Astrocyte (in vitro differentiated cells and primary cell): ENCODE results near the gene CCDC43. TPM values are rescaled to one million over a fixed set of nuclear protein-coding genes. Genes with fewer than 3 reads are reported as not detected.
A peak's percentile ranks its signal among the peaks of the same experiment; 100 is the strongest.

ENCODE experiments used
- DNase-seq: peaks from one replicate; pipeline ENCODE4 v3.0.0-alpha.2; 2010; ENCODE audit warnings: low read depth
- FAIRE-seq: peaks from 2 replicates; lab custom pipeline; 2011; peaks lifted over from hg19 to GRCh38; lab: Jason Lieb, UNC
- H2AFZ ChIP-seq: 2 replicates; pipeline ENCODE4 v1.6.0; 2012; ENCODE audit warnings: low read depth, low read length, inconsistent platforms
- H3K27ac ChIP-seq: 2 replicates; pipeline ENCODE4 v1.5.1; 2011; ENCODE audit warnings: low read depth, low read length, inconsistent platforms
- H3K27me3 ChIP-seq: 2 replicates; pipeline ENCODE4 v1.6.0; 2011; ENCODE audit warnings: low read length, inconsistent platforms; ENCODE audit not compliant: insufficient read depth
- H3K36me3 ChIP-seq: 2 replicates; pipeline ENCODE4 v1.5.1; 2011; ENCODE audit warnings: low read length, inconsistent platforms; ENCODE audit not compliant: insufficient read depth
- H3K4me1 ChIP-seq: 2 replicates; pipeline ENCODE4 v1.5.1; 2011; ENCODE audit warnings: low read length, inconsistent platforms; ENCODE audit not compliant: insufficient read depth
- H3K4me2 ChIP-seq: 2 replicates; pipeline ENCODE4 v1.6.0; 2012; ENCODE audit warnings: low read length, inconsistent platforms
- H3K4me3 ChIP-seq: 2 replicates; pipeline ENCODE4 v1.5.1; 2011; ENCODE audit warnings: low read depth, mild to moderate bottlenecking, low read length, inconsistent platforms; ENCODE audit not compliant: insufficient read depth
- H3K79me2 ChIP-seq: 2 replicates; pipeline ENCODE4 v1.6.0; 2012; ENCODE audit warnings: mild to moderate bottlenecking, low read length, inconsistent platforms; ENCODE audit not compliant: insufficient read depth
- H3K9ac ChIP-seq: 2 replicates; pipeline ENCODE4 v1.6.0; 2012; ENCODE audit warnings: mild to moderate bottlenecking, low read length, inconsistent platforms
- H3K9me3 ChIP-seq: 2 replicates; pipeline ENCODE4 v1.5.1; 2012; ENCODE audit warnings: low read depth, mild to moderate bottlenecking, low read length, inconsistent platforms; ENCODE audit not compliant: insufficient read depth
- H4K20me1 ChIP-seq: 2 replicates; pipeline ENCODE4 v1.6.0; 2012; ENCODE audit warnings: low read length, inconsistent platforms; ENCODE audit not compliant: insufficient read depth
- H3K27ac Mint-ChIP-seq: one replicate; pipeline ENCODE4 v1.8.0; 2021; ENCODE audit warnings: mild to moderate bottlenecking, mixed read lengths; ENCODE audit not compliant: unreplicated experiment
- H3K27me3 Mint-ChIP-seq: one replicate; pipeline ENCODE4 v1.8.0; 2021; ENCODE audit warnings: low read depth, mixed read lengths; ENCODE audit not compliant: unreplicated experiment
- H3K36me3 Mint-ChIP-seq: one replicate; pipeline ENCODE4 v1.8.0; 2021; ENCODE audit warnings: low read depth, mixed read lengths; ENCODE audit not compliant: unreplicated experiment
- H3K4me1 Mint-ChIP-seq: one replicate; pipeline ENCODE4 v1.8.0; 2021; ENCODE audit warnings: low read depth, mixed read lengths; ENCODE audit not compliant: unreplicated experiment
- H3K4me3 Mint-ChIP-seq: one replicate; pipeline ENCODE4 v1.8.0; 2021; ENCODE audit warnings: mild to moderate bottlenecking, moderate library complexity, mixed read lengths; ENCODE audit not compliant: unreplicated experiment
- H3K9me3 Mint-ChIP-seq: one replicate; pipeline ENCODE4 v1.8.0; 2021; ENCODE audit warnings: mild to moderate bottlenecking, mixed read lengths; ENCODE audit not compliant: unreplicated experiment
- CTCF ChIP-seq: IDR thresholded peaks from 2 replicates; pipeline ENCODE4 v1.5.1; 2011; ENCODE audit warnings: low read depth, mild to moderate bottlenecking, inconsistent platforms, low read length, moderate library complexity; ENCODE audit not compliant: insufficient read depth
- EZH2 ChIP-seq: IDR thresholded peaks from 2 replicates; pipeline ENCODE4 v1.6.1; 2012; ENCODE audit warnings: mild to moderate bottlenecking, low read length, inconsistent platforms; ENCODE audit not compliant: insufficient read depth
- total RNA-seq: library from RNA; stranded (reverse); gene quantifications from 2 replicates; pipeline ENCODE4 v1.2.1, GENCODE V29; 2021

Gene CCDC43
- total RNA-seq, 1 donor from 2014 or later, result 31.9 TPM

GRCh38 chr17:44661835-44662234 is 27.7 kb downstream of the CCDC43 start:
- H3K36me3 ChIP-seq, result no peaks in the 10 kb centered on the region
- no peaks in the 10 kb centered on the region for H4K20me1 ChIP-seq
- Mint-ChIP-seq H3K4me1 (no peaks in the 10 kb centered on the region), H3K27me3 (peaks cover 3% of the 10 kb centered on the region), H3K9me3 (no peaks in the 10 kb centered on the region), H3K27ac (no peak overlapping the region), H3K4me3 (no peak overlapping the region), H3K36me3 (no peaks in the 10 kb centered on the region)
- no peaks in the 10 kb centered on the region for H3K4me1 ChIP-seq
- H3K79me2 ChIP-seq, result no peaks in the 10 kb centered on the region
- no peak overlapping the region for H2AFZ ChIP-seq
- no peak overlapping the region for H3K9ac ChIP-seq
- no peak overlapping the region for H3K4me2 ChIP-seq
- TF ChIP-seq CTCF, result no peak
- no peak for TF ChIP-seq EZH2
- H3K27ac ChIP-seq, result no peak overlapping the region
- peaks cover 4% of the 10 kb centered on the region for H3K27me3 ChIP-seq
- FAIRE-seq (no peak), DNase-seq (no peak)
- no peak overlapping the region for H3K4me3 ChIP-seq
- H3K9me3 ChIP-seq, result no peaks in the 10 kb centered on the region

DNA sequence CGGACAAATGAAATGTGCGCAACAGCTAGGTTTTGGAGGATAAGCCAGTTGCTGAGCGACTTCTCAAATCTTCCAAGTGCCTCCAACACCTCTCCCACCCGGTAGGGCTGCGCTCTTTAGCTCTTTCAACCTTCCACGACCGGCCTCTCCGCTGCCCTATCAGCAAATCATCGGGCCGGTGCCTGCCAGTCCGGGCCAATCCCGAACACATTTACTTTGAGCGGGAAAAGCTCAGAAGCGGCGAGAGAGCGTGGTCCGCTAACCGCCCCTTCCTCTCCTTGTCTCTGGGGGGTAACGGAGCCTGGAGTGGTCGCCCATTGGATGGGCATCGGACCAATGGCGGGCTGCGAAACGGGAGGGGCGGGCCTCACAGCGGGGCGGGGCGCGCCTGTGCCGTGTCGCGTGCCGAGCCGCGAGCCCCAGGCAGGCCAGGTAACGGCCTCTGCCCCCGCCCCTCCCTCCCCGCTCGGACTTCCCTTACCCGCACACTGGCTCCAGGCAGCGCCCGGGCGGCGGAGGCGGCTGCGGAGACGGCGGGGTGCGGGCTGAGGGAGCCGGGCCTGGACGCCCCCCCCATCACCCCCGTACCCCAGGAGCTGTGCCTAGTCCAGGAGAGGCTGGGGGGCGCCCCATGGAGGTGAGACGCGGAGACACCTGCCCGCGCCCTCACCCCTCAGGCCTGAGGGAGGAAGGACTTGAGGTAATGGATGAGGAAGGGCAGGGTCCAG is 33.4 kb downstream of the CCDC43 start, which contains the start of gene MEIOC:
MEIOC (plus strand) TSS at position 486 of the 728 bp plus-strand sequence; CDS start at position 632, 146 bp downstream.
- Histone ChIP-seq H3K27me3 (peaks cover 11% of the 10 kb centered on the region), H4K20me1 (no peaks in the 10 kb centered on the region), H3K36me3 (no peaks in the 10 kb centered on the region), H3K27ac (no peak within 1 kb of the TSS), H3K4me3 (peak within 1 kb of the TSS; percentile 23), H3K4me1 (no peaks in the 10 kb centered on the region), H3K9me3 (no peaks in the 10 kb centered on the region), H3K79me2 (no peaks in the 10 kb centered on the region), H2AFZ (peak within 1 kb of the TSS; percentile 47), H3K4me2 (peak within 1 kb of the TSS; percentile 72), H3K9ac (no peak within 1 kb of the TSS)
- no peak within 1 kb of the TSS for H3K27ac Mint-ChIP-seq
- FAIRE-seq, result no peak
- DNase-seq, result no peak
- peaks cover 5% of the 10 kb centered on the region for H3K9me3 Mint-ChIP-seq
- peaks cover 27% of the 10 kb centered on the region for H3K27me3 Mint-ChIP-seq
- no peaks in the 10 kb centered on the region for H3K4me1 Mint-ChIP-seq
- H3K4me3 Mint-ChIP-seq, result no peak within 1 kb of the TSS
- TF ChIP-seq EZH2 (peak; percentile 72), CTCF (no peak)
- no peaks in the 10 kb centered on the region for H3K36me3 Mint-ChIP-seq

GRCh38 chr17:44653954-44654353 is 35.6 kb downstream of the CCDC43 start:
- Histone ChIP-seq H4K20me1 (no peaks in the 10 kb centered on the region), H3K4me2 (no peak overlapping the region), H3K79me2 (no peaks in the 10 kb centered on the region), H3K9ac (no peak overlapping the region), H3K27ac (no peak overlapping the region), H3K4me3 (no peak overlapping the region), H3K9me3 (no peaks in the 10 kb centered on the region), H2AFZ (no peak overlapping the region), H3K36me3 (no peaks in the 10 kb centered on the region), H3K27me3 (peaks cover 16% of the 10 kb centered on the region), H3K4me1 (no peaks in the 10 kb centered on the region)
- FAIRE-seq (no peak), DNase-seq (no peak)
- Mint-ChIP-seq H3K27me3 (peaks cover 38% of the 10 kb centered on the region), H3K27ac (no peak overlapping the region), H3K4me1 (no peaks in the 10 kb centered on the region), H3K9me3 (peaks cover 5% of the 10 kb centered on the region), H3K4me3 (no peak overlapping the region), H3K36me3 (no peaks in the 10 kb centered on the region)
- TF ChIP-seq EZH2 (no peak), CTCF (no peak)
